IPS-18c (cell line): ENCODE measurements around the gene DNAJA1.
"Not testable (repeated sequence)": the region's sequence is repeated elsewhere in the genome, so short reads cannot be mapped to it uniquely, and the experiment has no call there.

Source experiments
- H3K4me3 ChIP-seq: 2 replicates; pipeline ENCODE4 v1.7.0; 2013; ENCODE audit warnings: low read depth, mild to moderate bottlenecking, low read length, moderate library complexity; ENCODE audit not compliant: insufficient read depth
- H3K9me3 ChIP-seq: one replicate; pipeline ENCODE4 v1.6.1; 2013; ENCODE audit warnings: mild to moderate bottlenecking, low read length, moderate library complexity; ENCODE audit not compliant: control insufficient read depth, insufficient read depth

The DNAJA1 gene

DNA sequence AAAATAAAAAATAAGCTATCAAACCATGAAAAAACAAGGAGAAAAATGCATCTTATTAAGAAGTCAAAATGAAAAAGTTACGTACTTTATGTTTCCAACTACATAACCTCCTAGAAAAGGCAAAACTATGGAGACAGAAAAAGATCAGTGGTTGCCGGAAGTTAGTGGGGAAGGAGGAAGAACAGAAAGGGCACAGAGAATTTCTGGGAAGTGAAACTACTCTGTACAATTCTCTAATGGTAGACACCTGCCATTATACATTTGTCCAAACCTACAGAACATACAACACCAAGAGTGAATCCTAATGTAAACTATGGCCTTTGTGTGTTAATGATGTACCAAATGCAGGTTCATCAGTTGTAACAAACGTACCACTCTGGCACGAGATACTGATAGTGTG, 26.1 kb downstream of the DNAJA1 start:
- H3K4me3 ChIP-seq: no peak overlapping the region
- H3K9me3 ChIP-seq: no peaks in the 10 kb centered on the region

DNA sequence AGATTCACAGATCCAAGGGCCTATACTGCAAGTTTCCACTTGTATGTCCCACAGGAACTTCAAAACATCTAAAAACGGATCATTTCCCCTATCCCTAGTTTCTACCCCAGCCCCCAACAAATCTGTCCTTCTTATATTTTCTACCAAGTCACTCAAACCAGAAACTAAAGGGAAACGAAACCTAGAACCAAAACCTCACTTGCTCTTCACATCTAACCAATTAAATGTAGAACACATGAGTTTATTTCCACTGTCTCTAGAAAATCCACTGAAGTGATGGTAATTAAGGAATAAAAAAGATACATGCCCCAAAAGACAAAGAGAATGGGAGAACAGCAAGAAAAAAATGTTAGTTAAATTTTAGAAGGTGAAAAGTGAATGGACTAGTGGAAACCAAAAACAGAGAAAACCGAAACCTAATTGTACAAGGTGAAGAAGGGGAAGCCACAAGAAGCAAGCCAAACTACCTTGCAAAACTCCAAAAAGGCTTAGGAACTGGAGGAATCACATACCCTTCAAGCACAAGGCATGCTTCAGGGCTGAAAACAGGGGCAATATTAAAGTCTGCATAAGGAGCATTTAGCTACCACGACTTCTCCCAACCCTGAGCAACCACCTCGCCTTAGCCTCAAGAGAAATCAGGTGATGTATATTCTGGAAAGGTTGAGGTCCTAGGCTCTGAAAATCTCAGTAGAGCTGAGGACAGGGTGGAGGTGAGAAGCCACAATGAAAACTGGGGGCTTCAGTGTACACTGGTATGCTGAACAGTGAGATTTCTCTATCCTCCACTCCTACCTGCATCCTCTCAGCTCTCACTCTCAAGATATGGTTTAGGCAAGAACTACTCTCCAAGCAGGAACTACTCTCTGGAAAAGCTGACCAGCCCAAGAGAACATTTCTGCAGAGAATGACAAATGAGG, 40.3 kb downstream of the DNAJA1 start:
- no peak overlapping the region for H3K4me3 ChIP-seq
- no peaks in the 10 kb centered on the region for H3K9me3 ChIP-seq

DNA sequence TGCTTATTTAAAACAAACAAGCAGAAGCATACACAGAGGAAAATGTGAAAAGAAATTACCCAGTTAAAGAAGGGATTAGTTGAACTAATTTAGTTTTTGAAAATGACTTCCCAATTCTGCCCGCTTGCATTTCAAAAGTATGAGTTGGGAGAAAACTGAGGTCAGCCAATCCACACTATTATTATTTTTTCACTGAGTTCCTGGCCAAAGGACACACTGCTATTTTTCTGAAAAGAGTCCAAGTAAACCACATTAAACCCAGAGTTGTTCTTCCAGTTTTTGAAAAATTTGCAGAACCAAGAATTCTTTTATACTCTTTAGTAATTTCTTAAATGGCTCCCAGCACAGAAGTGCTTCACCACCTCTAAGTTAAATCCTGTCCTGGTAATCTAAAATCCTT, 43.9 kb downstream of the DNAJA1 start:
- no peaks in the 10 kb centered on the region for H3K9me3 ChIP-seq
- no peak overlapping the region for H3K4me3 ChIP-seq

DNA sequence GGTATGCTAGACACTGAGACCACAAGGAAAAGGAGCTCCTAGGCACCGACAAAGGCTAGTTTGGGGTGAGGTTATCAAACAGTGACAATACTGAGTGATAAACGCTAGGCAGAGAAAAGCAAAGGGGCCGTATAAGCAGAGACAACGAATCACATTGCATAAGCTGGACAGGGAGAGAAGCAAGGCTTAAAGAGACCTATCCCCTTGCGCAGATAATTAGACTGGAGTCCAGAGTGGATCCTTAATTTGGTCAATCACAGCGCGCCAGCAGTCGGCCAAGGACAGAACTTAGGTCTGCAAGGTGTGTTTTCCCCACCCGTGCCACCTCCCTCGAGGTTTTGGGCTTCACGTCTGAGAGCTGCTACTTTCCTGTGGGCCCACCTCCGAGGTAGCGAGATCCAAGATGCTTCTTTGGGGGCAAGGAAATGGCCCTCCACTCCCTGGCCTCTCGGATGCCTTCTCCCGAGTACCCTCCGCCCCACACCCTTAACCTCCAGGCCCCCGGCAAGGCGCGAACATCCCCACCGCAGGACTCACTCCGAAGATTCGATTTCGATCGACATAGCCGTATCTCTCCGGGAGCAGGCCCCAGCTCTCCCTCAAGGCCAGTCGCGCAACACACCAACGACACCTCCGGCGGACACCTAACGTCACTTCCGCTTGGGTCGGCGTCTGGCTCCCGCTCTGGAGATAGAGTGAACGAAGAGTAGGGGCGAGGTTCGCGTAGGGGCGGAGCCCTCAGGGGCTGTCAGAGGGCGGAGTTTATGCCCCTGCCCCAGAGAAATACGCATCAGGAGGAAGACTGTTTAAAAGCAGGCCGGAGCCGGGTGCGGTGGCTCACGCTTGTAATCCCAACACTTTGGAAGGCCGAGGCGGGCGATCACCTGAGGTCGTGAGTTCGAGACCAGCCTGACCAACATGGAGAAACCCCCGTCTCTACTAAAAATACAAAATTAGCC, 51.3 kb downstream of the DNAJA1 start, which contains the start of gene SMU1:
Gene SMU1, minus strand, starts transcription at position 629 of the 959 bp plus-strand sequence. Its CDS starts 66 bp downstream, at position 563.
- peak within 1 kb of the TSS; percentile 95 for H3K4me3 ChIP-seq
- H3K9me3 ChIP-seq: no peaks in the 10 kb centered on the region

DNA sequence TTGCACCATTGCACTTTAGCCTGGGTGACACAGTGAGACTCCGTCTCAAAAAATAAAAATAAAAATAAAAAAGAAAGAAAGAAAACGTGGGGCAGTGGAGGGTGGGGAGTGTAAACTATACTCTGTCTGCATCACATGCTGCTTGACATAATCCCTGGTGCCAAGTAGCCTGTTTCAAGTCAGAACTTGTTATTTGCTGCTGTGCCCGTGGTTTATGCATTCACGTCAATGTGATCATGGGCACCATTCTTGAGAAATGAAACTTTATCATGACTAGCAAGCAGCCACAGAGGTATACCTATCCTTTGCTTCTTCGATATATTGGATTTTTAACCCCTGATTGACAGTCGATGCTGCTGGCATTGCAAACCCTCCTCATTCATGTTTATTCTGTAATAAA, 55.5 kb downstream of the DNAJA1 start:
- H3K4me3 ChIP-seq: no peak overlapping the region

DNA sequence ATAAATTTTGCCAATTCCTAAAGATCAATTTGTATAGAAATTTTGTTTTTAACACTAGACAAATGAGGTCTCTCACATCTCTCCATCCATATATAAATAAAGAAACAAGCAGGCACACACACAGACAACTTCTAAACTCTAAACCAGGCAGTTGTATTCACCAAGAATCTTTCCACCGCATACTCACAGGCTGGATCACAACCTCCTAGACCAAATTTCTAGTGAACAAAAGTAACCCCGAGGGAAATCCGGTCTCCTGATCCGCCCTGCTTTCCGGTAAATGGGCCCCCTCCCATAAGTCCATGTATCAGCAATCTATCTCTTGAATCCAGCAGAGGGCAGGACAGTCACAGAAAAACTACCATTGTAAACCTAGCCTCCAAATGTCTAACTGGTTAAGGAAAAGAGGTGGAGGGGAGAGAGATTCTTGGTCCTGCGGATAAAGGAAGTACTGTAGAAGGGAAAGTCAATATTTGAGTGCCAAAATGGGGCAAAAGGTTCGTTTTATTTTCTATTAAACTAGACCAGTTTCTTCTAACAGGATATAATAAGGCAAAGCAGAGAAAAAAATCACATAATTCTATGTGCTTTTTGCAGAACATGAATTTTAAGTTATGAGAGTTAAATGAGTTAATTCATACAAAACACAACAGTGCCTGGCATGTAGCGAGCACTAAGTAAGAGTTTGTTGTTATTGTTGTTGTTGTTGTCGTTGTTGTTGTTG, 56.2 kb downstream of the DNAJA1 start:
- H3K4me3 ChIP-seq: no peak overlapping the region; the same call in 1 of the 2 replicates
- H3K9me3 ChIP-seq: no peaks in the 10 kb centered on the region

More for the DNA sequence above, 55.5 kb downstream of the DNAJA1 start:
- no peaks in the 10 kb centered on the region for H3K9me3 ChIP-seq

DNA sequence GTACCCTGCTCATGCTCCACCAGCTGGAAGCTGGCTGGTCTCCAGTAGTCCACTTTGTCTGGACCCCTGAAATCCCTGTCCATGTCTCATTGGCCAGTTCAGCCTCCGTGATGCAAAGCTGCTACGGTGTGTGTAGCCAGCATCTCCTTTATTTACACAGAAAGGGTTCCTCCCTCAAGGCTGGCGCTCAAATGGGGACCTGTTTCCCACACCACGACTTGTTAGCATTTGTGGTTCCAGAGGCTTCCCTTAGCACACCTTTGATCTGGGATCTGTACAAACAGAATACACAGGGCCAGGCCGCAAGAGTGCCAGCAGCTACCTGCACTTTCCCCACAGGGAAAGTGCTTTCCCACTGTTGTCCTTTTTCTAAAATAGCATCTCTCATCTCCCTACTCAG, 57.1 kb downstream of the DNAJA1 start:
- Histone ChIP-seq H3K9me3 (no peaks in the 10 kb centered on the region), H3K4me3 (no peak overlapping the region)

DNA sequence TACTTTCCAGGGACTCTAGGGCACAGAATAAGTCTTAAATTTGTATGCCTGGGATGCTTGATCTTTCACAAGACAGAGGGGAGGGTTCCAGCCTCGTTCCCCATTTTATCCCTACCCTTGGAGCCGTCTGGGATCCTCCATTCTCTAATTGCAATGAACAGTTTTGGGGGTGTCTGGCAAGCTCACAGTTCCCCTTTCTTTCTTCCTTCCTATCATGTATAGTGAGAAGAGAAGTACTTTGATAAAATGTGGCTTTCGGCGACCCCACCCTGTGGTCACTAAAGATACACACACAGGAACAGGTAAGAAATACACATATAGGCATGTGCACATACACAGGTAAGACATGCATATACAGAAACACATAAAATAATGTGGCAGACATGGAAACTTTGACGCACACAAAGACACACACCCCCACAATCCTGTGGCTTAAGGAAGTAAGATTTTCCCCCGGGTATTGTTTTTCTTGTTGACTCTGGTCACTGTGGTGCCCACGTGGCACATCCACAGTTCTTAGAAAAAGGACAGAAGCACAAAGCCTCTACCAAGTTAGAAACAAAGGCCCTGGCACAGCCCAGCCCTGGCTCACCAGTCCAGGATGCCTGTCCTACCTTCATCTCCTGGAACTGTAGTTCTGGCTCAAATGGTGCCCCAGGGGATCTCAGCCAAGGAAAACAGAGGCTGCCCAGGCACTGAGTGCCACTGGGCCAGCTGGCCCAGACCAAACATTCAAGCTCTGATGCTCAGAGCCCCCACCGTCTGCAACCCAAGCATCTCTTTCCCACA, 57.7 kb downstream of the DNAJA1 start:
- no peaks in the 10 kb centered on the region for H3K9me3 ChIP-seq

DNA sequence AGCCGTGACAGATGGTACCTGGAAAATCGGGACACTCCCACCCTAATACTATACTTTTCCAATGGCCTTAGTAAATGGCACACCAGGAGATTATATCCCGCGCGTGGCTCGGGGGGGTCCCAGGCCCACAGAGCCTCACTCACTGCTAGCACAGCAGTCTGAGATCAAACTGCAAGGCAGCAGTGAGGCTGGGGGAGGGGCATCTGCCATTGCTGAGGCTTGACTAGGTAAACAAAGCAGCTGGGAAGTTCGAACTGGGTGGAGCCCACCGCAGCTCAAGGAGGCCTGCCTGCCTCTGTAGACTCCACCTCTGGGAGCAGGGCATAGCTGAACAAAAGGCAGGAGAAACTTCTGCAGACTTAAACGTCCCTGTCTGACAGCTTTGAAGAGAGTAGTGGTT, 60.6 kb downstream of the DNAJA1 start:
- not testable (repeated sequence) for H3K9me3 ChIP-seq

More for the DNA sequence above, 57.7 kb downstream of the DNAJA1 start:
- H3K4me3 ChIP-seq: no peak overlapping the region

More for the DNA sequence above, 60.6 kb downstream of the DNAJA1 start:
- H3K4me3 ChIP-seq: not testable (repeated sequence)
